HS-27A (cell line): ENCODE results near the gene ANKH.

ENCODE experiments used
- DNase-seq: peaks from one replicate; pipeline ENCODE4 v3.0.0-alpha.2; 2012; ENCODE audit warnings: low read depth, missing footprints

The ANKH gene

GRCh38 chr5:14790220-14790619 lies 81.4 kb downstream of the ANKH start:
- no peak for DNase-seq

GRCh38 chr5:14787801-14788579 lies 83.6 kb downstream of the ANKH start:
- DNase-seq, result no peak

GRCh38 chr5:14783691-14784090 lies 87.9 kb downstream of the ANKH start:
- no peak for DNase-seq

- DNase-seq, result no peak
Measured at GRCh38 chr5:14782591-14782990, 89.0 kb downstream of the ANKH start.

DNA sequence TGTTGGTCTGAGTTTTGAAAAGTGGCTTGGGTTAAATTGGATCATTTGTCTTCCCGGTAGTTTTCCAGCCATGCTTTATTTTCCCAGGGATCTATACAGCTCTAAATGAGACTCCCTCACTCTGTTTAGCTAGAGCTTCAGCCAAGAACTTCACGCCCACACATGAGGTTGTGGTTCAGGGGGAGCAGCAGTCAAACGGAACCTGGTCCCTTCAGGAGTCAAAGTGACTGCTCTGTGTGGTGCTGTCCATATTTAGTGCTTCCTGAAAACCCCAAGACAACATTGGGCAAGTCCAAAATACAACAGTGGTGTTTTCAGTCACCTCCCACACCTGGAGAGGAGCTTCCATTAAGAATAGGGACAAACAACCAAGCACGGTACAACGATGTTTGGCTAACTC lies 90.5 kb downstream of the ANKH start:
- DNase-seq, result no peak

DNA sequence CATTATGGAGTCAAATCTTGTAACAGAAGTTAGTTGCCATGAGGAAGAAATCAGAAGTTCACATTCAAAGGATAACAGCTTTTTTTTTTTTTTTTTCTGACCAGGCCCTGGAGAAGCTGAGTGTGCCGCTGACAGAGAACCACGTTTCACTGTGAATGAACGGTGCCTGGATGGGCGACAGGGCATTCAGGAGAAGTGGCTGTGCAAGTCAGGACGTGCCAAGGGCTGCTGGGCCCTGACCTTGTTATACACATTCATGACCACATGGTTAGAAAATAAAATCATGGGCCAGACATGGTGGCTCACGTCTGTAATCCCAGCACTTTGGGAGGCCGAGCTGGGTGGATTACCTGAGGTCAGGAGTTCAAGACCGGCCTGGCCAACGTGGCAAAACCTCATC lies 91.6 kb downstream of the ANKH start:
- no peak for DNase-seq

DNA sequence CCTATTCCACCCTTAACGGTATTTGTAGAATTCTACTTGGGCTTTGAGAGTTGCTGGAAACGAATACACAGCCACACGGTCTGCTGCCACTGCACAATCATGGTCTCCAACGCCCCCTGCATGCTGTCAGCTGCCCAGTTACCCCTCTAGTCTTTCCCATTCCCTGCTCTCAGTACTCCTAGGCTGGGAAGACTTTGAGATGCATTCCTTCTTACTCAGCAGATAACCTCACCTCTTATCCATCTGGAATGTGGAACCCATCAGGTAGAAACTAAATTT lies 92.8 kb downstream of the ANKH start:
- DNase-seq, result no peak

GRCh38 chr5:14777932-14778791 lies 93.4 kb downstream of the ANKH start:
- DNase-seq, result no peak

DNA sequence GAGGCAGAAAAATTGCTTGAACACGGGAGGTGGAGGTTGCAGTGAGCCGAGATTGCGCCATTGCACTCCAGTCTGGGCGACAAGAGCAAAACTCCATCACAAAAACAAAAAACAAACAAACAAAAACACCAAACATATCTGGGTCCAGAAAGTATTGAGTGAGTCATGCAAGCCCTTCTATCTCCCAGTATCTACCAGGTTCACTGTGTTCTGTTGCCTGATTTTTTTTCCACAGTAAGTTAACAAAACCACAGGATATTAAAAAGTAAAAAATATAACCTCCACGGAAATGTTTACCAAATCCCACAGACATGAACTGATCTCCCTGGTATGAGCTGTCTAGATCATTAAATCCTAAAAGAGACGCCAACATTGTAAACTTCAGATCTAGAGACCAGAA lies 94.4 kb downstream of the ANKH start:
- DNase-seq, result no peak

GRCh38 chr5:14776602-14777001 lies 95.0 kb downstream of the ANKH start:
- no peak for DNase-seq

GRCh38 chr5:14775857-14776256 lies 95.7 kb downstream of the ANKH start:
- DNase-seq, result no peak

DNA sequence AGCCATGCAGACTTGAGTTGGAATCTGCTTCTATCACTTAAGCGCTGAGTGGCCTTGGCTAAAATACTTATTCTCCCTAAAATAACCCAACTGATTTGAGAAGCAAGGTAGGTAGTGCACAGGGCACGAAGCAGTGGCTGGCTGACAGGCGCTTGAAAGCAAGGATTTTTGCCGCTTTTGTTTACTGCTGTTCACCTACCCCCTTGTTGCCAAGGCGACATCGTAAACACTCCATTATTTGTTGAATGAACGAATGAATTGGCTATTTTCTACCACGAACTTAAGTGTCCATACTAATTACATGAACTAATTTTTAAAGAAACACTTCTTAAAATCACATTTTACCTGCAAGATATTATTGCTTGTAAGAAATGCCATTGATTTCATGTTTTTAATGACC lies 98.0 kb downstream of the ANKH start:
- DNase-seq, result no peak

DNA sequence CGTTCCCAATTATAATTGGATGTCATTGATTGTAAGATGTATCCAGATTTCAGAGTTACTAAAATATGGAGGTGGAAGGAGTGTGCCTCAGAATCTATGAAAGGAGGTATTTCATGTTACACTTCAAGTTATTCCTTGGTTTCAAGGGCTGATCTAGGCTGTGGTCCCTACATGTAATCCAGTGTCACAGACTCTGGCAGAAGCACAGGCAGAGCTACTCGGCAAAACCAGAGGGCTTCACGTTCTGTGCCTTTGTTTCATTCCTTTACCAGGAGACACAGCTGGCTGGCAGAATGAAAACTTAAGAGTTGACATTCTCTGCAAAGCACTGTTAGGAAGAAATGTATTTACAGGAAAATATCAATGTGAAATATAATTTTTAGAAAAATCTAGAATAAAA lies 99.6 kb downstream of the ANKH start:
- no peak for DNase-seq

DNA sequence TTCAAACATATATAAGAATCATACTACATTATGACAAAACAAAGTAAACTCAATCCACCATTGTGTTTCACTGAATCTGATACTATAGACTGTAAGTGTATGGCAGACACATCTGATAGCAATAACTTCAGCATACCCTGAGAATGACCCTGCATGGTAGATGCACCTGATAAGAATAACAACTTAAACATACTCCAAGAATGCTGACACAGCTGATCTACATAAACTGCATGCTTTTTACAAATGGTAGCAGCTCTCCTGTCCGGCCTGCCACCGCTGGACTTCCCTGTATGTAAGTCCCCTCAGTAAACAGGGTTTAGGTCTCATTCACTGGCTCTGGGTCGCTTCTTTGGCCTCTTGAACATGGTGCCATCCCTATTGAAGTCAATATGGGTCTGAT lies 100.4 kb downstream of the ANKH start:
- no peak for DNase-seq

- DNase-seq, result no peak
Measured at GRCh38 chr5:14768508-14769365, 102.8 kb downstream of the ANKH start.

DNA sequence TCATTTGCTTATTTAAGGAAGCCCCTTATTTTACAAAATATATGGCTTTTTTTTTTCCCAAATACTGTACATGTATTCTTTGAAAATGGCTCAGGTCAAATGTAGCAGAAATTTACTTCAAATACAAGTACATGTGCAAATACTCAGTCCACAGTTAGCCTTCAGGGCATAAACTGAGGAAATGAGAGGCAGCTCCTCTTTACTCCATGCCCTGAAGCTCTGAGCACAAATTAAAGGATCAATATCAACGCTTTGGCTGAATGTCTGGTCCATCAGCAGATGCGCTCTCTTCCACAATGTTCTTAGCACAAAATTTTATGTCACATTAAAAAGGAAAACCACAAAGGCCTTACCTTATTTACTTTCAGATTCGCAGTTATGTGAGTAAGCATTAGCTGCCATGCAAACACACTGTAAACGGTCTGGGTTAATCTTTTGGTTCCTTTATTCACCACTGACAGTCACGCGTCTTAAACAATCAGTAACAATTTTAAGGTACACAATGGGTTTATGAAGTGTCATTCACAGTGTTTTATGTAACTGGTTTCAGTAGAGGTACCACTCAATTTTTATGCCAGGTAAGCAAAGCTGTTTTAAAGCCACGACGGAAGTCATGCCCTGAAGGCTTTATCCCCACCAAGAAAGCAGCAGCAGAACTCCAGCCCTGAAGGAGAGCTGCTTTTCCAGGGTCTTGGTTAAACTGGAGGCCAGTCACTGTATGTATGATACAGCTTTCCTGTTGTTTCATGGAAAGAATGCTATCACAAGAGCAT lies 103.7 kb downstream of the ANKH start:
- DNase-seq, result no peak

GRCh38 chr5:14767053-14767452 lies 104.5 kb downstream of the ANKH start:
- no peak for DNase-seq

DNA sequence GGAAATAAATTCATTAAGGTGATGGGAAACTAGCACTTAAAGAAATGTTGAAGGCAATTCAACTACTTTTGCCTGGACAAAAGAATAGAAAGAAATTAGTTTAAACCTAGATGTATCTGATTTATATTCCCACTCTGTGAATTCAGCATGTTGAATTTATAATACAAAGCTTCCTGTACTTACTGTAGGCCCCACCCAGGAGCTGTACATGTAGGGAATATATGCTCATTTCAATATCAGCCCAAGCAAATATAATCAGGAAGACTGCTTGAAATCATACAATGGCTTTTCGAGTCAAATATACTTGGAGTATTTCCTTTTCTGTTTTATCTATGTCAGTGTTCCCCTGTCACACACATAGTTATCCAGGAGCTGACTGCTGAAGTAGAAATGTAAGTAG lies 105.0 kb downstream of the ANKH start:
- DNase-seq, result no peak

DNA sequence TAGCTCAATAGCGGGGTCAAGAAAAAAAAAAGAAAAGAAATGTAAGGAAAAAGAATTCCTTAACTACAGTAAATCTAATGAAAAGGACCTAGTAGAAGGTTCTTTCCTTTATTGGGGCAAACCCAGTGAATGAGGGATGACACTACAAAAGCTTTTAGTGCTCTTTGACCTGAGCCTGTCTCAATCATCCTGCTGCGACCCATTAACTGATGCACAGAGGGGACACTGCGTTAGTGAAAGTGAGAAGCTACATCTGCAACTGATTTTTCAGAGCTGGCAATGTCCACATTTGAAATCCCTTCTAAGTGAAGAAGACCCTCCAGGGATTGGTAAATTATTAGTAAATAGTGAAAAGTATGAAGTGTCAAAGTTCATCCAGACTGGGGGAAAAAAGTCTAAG lies 106.0 kb downstream of the ANKH start:
- DNase-seq, result no peak

GRCh38 chr5:14762549-14763216 lies 108.9 kb downstream of the ANKH start:
- no peak for DNase-seq

- DNase-seq, result no peak
Measured at GRCh38 chr5:14760548-14761002, 111.0 kb downstream of the ANKH start.
